Gastroesophageal sphincter (tissue), 3 donors: ENCODE measurements around the gene IL16.
"Not testable (repeated sequence)": the region's sequence is repeated elsewhere in the genome, so short reads cannot be mapped to it uniquely, and the experiment has no call there.

Experiments used
- POLR2A ChIP-seq, 2 donors: fragments of 450-650 bp; IDR thresholded peaks; one replicate each; pipeline ENCODE4 v1.6.1; 2017; ENCODE audit warnings: antibody characterized with exemption in 2 of 2, mild to moderate bottlenecking in 2 of 2, moderate library complexity in 1 of 2
- TF ChIP-seq, protein P1 (sequence below), 4 experiments: fragments of 200-600 bp in 2 of 4; fragments of 450-650 bp in 2 of 4; sonication (generic) in 1 of 4; IDR thresholded peaks; one replicate each; pipeline ENCODE4 v1.5.1; 2017 to 2019; ENCODE audit warnings: antibody characterized with exemption in 4 of 4, mild to moderate bottlenecking in 2 of 4, moderate library complexity in 2 of 4

DNA sequence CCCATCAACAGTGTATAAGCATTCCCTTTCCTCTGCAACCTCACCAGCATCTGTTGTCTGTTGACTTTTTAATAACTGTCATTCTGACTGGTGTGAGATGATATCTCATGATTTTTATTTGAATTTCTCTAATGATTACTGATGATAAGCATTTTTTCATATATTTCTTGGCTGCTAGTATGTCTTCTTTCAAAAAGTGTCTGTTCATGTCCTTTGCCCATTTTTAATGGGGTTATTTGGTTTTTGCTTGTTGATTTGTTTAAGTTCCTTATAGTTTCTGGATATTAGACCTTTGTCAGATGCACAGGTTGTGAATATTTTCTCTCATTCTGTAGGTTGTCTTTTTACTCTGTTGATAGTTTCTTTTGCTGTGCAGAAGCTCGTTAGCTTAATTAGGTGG is 11.3 kb downstream of the IL16 start:
- TF ChIP-seq, protein P1, sequence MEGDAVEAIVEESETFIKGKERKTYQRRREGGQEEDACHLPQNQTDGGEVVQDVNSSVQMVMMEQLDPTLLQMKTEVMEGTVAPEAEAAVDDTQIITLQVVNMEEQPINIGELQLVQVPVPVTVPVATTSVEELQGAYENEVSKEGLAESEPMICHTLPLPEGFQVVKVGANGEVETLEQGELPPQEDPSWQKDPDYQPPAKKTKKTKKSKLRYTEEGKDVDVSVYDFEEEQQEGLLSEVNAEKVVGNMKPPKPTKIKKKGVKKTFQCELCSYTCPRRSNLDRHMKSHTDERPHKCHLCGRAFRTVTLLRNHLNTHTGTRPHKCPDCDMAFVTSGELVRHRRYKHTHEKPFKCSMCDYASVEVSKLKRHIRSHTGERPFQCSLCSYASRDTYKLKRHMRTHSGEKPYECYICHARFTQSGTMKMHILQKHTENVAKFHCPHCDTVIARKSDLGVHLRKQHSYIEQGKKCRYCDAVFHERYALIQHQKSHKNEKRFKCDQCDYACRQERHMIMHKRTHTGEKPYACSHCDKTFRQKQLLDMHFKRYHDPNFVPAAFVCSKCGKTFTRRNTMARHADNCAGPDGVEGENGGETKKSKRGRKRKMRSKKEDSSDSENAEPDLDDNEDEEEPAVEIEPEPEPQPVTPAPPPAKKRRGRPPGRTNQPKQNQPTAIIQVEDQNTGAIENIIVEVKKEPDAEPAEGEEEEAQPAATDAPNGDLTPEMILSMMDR (IDR thresholded peaks at IDR 0.05), result not testable (repeated sequence)
- not testable (repeated sequence) for TF ChIP-seq POLR2A (IDR thresholded peaks at IDR 0.05)
